ENCODE results near the gene FYB1.
"Not testable (repeated sequence)": the region's sequence is repeated elsewhere in the genome, so short reads cannot be mapped to it uniquely, and the experiment has no call there.

The FYB1 gene

GRCh38 chr5:39225405-39226099 is 6.2 kb upstream of the FYB1 start:
- no peak for DNase-seq

- DNase-seq = no peak
Measured at GRCh38 chr5:39224196-39224761, 4.9 kb upstream of the FYB1 start.

DNA sequence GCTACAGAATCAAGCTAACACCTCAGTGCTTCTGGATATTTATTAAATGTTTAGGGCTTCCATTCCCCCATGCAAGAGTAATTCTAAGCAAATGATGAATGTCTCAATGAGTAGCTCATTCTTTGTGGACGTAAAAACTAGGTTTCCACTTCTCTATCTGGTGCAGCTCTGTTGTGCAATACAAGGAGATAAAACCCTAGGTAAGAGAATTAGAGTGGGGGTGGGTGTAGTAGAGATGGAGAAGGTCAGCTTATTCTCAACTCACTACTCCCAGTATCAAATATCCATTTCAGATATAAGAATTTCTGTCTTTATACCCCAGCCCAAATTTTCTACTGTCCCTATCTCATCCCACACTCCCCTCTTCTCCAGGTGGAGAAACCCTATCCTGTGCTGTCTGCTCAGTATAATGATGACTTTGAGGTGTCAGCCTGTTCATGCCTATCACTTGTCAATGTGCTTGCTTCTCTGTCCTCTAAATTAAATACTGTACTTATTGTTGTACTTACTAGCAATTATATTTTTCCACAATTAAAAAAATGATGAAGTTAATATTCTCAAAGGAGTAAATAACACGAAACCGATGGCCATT is 4.3 kb upstream of the FYB1 start:
- DNase-seq = no peak

GRCh38 chr5:39221671-39222070 is 2.3 kb upstream of the FYB1 start:
- DNase-seq = not testable (repeated sequence)

- no peak for DNase-seq
Measured at GRCh38 chr5:39220280-39221030, 1.1 kb upstream of the FYB1 start.

- DNase-seq = no peak
Measured at GRCh38 chr5:39218482-39219402, 621 bp downstream of the FYB1 start.

GRCh38 chr5:39217365-39218281 is 1.7 kb downstream of the FYB1 start:
- peak; percentile 57 to 72 for DNase-seq

DNA sequence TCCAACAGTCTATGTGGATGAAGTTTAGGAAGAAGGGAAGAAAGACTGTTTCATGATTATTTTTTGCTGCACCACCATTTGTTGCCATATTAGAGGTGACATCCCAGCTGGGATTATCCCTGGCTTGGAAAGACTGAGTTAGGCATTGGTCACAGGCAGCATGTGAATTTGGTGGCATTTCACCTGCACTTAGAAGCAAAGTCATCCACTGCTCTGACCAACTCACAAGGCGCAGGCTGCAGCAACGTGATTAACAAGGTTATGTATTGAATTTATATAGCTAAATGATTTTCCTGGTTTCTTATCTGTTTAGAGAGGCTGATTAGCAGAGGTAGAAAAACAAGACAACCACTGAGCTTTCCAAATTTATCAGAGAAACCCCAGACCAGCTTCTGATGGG is 2.7 kb downstream of the FYB1 start:
- no peak for DNase-seq

GRCh38 chr5:39215857-39216256 is 3.5 kb downstream of the FYB1 start:
- no peak for DNase-seq

DNA sequence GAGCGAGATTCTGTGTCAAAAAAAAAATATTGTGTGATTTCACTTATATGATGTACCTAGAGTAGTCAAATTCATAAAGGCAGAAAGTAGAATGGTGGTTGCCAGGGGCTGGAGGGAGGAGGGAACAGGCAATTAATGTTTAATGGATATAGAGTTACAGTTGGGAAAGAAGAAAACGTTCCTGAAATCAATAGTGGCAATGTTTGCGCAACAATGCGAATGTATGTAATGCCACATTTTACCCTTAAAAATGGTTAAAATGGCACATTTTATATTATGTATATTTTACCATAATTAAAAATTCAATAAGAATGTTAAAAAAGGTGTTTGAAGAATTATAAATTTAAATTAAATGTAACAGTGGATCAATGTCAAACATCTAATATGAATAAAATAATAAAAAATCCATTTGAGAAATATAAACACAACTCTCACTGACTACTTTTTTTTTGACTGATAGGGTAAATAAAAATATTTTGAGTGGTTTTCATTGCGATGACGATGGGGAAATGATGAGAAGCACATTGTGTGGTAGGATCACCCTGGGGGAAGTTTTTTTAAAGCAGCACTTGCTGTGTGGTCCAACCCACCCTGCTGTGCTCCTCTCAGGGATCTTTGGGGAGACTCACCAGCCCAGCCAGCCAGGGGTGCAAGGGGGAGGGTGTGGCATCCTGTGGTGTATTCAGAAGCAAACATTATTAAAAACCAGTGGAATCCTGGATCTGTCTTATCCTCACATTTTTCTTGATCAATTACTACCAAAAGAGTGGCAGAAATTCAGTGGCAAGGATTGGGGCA is 4.3 kb downstream of the FYB1 start:
- DNase-seq = no peak

DNA sequence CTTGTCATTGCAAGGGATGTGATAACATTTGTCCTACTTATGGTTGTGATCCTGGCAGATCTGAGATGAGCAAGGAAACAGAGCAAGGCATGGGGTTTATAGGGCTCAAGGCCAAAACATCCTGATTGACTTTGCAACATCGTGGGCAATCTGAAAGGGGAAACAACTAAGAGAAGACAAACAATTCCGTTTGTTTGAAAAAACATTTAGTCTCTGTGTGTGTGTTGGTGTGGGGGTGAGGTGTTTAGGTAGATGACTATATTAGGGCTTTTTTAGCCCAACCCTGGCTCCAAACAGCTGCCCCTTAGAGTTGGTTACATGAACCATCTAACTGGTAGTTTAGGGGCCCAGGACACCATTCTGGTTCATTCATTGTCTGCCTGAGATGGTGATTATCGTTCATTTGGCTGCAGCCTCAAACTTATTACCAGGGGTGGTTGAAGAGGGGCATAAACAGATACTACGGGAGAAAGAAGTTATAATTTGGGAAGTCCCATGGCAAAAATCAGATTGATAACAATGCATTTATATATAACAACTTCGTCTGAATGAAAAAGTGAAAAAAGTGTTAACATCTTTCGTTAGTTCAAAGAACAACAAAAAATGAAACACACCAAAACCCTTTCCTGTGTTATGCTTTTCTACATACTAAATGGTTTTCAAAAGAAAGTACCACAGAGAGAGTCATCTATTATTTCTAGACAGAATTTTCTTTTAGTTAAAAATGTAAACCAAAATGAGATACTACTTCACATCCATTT is 5.7 kb downstream of the FYB1 start:
- no peak for DNase-seq

- DNase-seq = no peak
Measured at GRCh38 chr5:39211773-39212172, 7.6 kb downstream of the FYB1 start.

DNA sequence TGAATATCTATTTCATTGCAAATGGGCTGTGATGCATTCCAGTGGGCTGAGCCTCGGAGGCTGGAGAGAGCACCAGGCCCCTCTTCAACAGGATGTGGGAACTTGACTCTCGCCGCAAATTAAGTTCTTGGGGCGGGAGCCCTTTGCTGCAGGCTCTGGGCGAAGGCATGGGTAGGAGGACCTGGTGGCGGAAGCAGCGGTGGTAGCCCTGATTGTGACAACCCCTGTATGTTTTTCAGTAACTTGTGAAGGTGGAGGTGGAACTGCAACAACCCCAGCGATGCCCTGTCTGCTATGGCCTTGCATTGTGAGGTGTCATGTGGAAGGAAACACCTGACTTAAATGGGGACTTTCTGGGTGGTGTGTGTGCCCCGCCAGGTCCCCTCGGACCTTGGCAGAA is 9.4 kb downstream of the FYB1 start:
- DNase-seq = peak; percentile 53 to 67

DNA sequence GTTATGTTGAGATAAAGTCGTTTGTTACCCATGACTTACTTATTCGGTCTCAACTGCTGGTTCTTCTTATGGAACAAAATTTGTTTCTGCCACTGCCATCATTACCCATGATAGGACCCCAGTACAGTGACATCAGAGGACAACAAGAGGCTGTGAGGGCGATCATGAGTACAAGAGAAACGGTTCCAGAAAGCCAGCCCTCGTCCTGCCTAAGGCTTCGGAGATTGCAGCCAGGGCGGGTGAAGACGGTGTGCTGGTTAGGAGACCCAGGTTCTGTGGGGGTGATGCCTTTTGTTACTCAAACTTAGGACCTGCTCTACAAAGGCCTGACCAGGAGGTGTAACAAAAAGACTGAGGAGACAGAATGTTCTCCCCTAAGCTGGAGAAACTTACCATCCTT is 10.9 kb downstream of the FYB1 start:
- no peak for DNase-seq

DNA sequence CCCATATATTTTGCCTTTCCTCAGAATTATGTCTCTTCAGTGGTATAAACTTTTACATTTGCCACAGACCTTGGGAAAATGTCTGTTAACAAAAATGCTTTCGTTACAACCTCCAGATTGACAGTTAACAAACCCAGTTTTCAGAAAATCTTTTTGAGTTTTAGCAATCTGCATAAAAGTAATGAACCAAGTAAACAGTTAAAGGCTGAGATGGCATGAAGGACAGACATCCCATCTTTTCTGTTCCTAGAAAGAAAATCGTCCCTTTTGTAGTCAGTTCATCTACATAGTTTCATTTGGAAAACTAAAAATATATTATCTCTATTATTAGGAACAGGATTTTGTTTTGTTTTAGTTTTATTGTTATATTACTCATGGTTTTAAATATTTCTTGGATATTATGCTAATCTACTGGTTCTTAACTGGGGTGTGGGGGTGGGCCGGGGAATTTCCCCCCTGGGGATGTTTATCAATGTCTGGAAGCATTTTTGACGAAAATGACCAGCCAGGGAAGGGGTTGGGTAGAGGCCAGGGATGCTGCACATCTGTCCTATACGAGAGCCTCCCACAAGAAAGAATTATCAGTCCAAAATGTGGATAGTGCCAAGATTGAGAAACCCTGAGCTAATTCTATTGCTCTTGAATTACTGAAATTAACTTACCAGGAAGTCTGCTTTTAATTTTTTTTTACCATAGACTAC is 11.9 kb downstream of the FYB1 start:
- no peak for DNase-seq

GRCh38 chr5:39206630-39207321 is 12.6 kb downstream of the FYB1 start:
- no peak for DNase-seq

GRCh38 chr5:39205550-39205949 is 13.8 kb downstream of the FYB1 start:
- DNase-seq = no peak

GRCh38 chr5:39203951-39204350 is 15.4 kb downstream of the FYB1 start:
- DNase-seq = no peak
